ENCODE results near the gene KDM4C. TPM values are rescaled to one million over a fixed set of nuclear protein-coding genes. Genes with fewer than 3 reads are reported as not detected.

KDM4C gene
- total and polyA plus RNA-seq, 12 donors = 6.1 to 18.2 (median 14.6) TPM

DNA sequence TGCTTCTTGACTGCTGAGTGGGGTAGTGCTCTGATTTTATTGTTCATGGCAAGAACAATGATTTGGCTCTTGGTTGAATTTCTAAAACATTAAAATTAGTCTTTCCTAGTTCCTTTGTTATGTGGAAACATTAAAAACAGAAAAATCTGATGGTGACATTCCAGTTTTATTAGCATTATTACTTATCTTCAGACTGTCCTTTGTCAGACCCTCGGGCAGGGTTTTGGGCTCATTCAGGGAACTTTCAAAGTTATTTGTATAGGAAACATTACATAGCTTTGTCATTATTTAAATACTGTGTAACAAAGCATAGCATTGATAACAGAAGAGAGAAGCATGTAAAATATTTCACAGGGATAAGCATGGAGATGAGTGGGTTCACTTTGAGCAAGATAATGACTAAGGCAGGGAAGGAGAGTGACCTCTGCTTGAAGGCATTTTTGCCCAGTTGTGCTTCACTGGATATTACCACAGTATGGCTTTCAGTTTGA, 119.9 kb downstream of the KDM4C start:
- no peak overlapping the region for H3K4me3 ChIP-seq
- no peak overlapping the region for H3K27ac ChIP-seq
- WGBS, 2 donors = 63 to 65% methylated on average over 1 of the region's 1 CpG
- TF ChIP-seq, protein P1, sequence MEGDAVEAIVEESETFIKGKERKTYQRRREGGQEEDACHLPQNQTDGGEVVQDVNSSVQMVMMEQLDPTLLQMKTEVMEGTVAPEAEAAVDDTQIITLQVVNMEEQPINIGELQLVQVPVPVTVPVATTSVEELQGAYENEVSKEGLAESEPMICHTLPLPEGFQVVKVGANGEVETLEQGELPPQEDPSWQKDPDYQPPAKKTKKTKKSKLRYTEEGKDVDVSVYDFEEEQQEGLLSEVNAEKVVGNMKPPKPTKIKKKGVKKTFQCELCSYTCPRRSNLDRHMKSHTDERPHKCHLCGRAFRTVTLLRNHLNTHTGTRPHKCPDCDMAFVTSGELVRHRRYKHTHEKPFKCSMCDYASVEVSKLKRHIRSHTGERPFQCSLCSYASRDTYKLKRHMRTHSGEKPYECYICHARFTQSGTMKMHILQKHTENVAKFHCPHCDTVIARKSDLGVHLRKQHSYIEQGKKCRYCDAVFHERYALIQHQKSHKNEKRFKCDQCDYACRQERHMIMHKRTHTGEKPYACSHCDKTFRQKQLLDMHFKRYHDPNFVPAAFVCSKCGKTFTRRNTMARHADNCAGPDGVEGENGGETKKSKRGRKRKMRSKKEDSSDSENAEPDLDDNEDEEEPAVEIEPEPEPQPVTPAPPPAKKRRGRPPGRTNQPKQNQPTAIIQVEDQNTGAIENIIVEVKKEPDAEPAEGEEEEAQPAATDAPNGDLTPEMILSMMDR (IDR thresholded peaks at IDR 0.05) = no peak
- ATAC-seq (no peak), DNase-seq (no peak)
- H3K4me1 ChIP-seq = peaks cover 0 to 25% (median 0%) of the 10 kb centered on the region in 9 donors
- intact Hi-C loops (cut with DNase I) = no loop called here
- H3K36me3 ChIP-seq = no peaks in the 10 kb centered on the region
- no peaks in the 10 kb centered on the region for H3K27me3 ChIP-seq
- no peaks in the 10 kb centered on the region for H3K9me3 ChIP-seq

DNA sequence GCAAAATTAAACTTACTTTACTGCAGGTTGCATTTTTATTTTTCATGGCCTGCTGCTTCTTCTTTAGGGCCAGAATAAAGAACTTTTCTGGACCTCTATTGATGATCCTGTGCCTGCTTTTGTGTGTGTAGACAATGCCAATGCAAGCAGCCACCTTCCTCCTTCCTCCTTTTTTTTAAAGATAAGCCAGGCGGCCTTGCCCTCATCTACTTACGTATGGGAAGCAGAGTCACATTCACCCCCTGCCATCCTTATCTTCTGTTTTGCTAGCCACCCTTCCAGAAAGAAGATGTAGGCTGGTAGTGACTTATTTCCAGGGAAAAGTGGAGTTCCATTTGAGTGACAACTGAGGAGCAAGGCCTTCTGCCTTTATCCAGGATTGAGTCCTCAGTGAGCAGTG, 122.9 kb downstream of the KDM4C start:
- Histone ChIP-seq H3K4me1 (peaks cover 0 to 10% (median 0%) of the 10 kb centered on the region in 9 donors), H3K9me3 (no peaks in the 10 kb centered on the region), H3K36me3 (no peaks in the 10 kb centered on the region), H3K27me3 (no peaks in the 10 kb centered on the region), H3K27ac (no peak overlapping the region), H3K4me3 (no peak overlapping the region)
- intact Hi-C loops (cut with DNase I) = no loop called here
- TF ChIP-seq, protein P1 (IDR thresholded peaks at IDR 0.05) = no peak
- WGBS, 2 donors = 92 to 93% methylated on average over 2 of the region's 2 CpGs
- DNase-seq (no peak), ATAC-seq (no peak)

DNA sequence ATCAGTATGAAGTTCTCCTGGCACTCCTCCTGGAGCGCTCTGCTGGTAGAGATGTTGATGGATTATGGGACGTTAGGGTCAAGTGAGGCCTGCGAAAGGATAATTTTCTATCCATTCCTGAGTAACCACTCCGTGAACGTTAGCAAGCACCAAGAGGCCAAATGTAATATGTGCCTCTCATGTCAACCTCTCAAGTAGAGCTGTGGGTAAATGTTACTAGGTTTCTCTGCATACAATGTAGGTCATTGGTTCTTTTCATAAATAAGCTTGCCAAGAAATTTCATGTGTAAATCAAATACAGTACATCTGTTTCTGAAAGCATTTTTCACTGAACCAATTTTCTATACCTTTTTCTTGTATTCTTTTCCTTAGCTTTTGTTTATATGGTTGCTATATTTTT, 126.3 kb downstream of the KDM4C start:
- DNase-seq = no peak
- Histone ChIP-seq H3K27me3 (no peaks in the 10 kb centered on the region), H3K4me3 (no peak overlapping the region), H3K36me3 (peaks cover 0 to 8% (median 0%) of the 10 kb centered on the region in 9 donors), H3K4me1 (peaks cover 0 to 4% (median 0%) of the 10 kb centered on the region in 9 donors), H3K9me3 (no peaks in the 10 kb centered on the region), H3K27ac (no peak overlapping the region)
- intact Hi-C loops (cut with DNase I) = no loop called here
- TF ChIP-seq, protein P1 (IDR thresholded peaks at IDR 0.05) = no peak
- WGBS, 2 donors = 88 to 94% methylated on average over 5 of the region's 5 CpGs
- no peak for ATAC-seq

DNA sequence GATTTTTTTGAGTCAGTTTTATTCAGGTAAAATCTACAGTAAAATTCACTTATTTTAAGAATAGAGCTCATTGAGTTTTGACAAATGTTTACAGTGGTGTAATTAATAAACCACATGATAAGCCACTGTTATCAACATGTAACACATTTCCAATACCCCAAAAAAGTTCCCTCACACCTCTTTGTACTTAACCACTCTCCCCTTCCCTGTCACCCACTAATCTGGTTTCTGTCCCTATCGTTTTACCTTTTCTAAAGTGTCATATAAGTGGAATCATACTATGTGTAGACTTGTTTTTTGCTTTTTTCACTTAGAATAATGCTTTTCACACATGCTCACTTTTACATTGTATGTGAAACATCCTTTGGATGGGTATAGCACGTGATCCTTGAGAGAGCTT, 127.2 kb downstream of the KDM4C start:
- H3K36me3 ChIP-seq = peaks cover 0 to 15% (median 0%) of the 10 kb centered on the region in 9 donors
- no peak for DNase-seq
- no peak overlapping the region for H3K27ac ChIP-seq
- no peak overlapping the region for H3K4me3 ChIP-seq
- intact Hi-C loops (cut with DNase I) = no loop called here
- TF ChIP-seq, protein P1 (IDR thresholded peaks at IDR 0.05) = no peak
- H3K27me3 ChIP-seq = no peaks in the 10 kb centered on the region
- ATAC-seq = no peak
- 84 to 86% methylated on average over 2 of the region's 2 CpGs for WGBS, 2 donors
- no peaks in the 10 kb centered on the region for H3K9me3 ChIP-seq
- H3K4me1 ChIP-seq = peaks cover 0 to 4% (median 0%) of the 10 kb centered on the region in 9 donors
